Measurements from ENCODE around the gene DHRS13.
"Not testable (repeated sequence)": the region's sequence is repeated elsewhere in the genome, so short reads cannot be mapped to it uniquely, and the experiment has no call there.

The DHRS13 gene

DNA sequence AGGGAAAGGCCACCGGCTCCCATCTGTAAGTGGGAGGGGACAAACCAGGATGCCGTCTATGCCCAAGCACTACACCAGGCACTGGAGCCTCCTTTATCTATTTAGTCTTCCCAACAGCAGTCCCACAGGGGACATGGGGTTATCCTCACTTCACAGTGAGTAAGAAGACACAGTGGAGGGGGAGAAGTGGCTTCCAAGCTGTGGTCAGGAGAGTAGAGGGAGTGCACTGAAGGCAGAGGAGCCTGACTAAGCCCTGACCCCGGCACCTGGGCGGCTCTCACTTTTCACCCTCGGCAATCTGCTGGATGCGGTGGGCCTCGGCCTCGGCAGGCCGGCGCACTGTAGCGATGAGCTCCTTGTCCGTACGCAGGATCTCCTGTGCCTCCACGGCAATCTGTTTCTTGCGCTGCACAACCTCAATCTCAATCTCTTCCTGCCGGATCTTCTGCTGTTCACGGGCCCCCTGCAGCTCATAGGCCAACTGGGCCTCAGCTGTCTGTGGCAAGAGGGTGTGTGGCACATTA is 21.3 kb downstream of the DHRS13 start:
- TF ChIP-seq, protein P1, sequence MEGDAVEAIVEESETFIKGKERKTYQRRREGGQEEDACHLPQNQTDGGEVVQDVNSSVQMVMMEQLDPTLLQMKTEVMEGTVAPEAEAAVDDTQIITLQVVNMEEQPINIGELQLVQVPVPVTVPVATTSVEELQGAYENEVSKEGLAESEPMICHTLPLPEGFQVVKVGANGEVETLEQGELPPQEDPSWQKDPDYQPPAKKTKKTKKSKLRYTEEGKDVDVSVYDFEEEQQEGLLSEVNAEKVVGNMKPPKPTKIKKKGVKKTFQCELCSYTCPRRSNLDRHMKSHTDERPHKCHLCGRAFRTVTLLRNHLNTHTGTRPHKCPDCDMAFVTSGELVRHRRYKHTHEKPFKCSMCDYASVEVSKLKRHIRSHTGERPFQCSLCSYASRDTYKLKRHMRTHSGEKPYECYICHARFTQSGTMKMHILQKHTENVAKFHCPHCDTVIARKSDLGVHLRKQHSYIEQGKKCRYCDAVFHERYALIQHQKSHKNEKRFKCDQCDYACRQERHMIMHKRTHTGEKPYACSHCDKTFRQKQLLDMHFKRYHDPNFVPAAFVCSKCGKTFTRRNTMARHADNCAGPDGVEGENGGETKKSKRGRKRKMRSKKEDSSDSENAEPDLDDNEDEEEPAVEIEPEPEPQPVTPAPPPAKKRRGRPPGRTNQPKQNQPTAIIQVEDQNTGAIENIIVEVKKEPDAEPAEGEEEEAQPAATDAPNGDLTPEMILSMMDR (conservative IDR thresholded peaks at IDR 0.05; ENCODE audit: low read depth, low read length): no peak
- no peak overlapping the region for H3K4me3 ChIP-seq (ENCODE audit: low read length)
- no peak for DNase-seq (ENCODE audit: low read depth)

DNA sequence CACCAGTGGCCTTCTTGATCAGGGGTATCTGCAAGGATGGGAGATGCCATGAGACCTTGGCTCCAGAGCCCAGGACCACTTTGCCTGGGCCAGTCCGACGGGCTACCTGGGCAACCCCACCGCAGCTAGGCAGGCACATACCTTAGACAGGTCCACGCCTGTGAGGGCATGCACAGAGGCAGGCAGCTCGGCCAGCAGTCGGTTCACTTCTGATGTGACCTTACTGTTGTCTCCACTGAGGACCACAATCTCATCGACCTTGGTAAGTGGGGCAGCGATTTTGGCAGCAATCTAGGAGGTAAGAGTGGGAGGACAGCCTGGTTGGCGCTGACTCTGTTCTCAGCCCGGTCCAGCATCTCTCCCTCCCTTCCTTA is 22.3 kb downstream of the DHRS13 start:
- TF ChIP-seq, protein P1 (conservative IDR thresholded peaks at IDR 0.05; ENCODE audit: low read depth, low read length): no peak
- no peak overlapping the region for H3K4me3 ChIP-seq (ENCODE audit: low read length)
- DNase-seq (ENCODE audit: low read depth): no peak

DNA sequence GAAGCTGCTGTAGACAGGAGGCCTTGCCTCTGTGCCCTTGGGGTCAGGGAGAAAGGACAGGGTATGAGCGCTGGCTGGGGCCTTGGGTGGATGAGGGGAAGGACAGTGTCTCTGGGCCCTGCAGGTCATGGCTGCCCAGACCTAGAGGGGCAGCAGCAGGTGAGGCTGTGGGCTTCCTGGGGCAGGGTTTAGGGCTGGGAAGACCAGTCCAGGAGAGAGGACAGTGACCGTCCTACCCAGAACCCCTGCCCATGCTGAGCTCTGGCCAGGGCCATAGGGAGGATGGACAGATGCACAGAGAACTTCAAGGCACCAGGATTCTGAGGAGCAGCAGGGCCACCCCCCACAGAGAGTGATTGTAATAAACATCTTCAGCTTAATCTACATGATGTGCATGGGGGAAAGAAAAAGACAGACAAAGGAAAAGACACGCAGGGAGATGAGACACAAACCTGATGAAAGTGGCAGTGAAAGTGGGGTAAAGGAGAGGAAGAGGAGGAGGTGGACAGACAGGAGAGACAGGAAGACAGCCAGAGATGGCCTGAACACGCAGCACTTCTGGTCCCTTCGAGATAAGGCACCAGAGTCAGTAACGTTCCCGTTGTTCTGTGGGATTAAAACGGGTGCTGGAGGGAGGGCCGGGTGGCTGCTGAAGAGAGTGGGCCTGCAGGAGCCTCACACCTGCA is 22.9 kb downstream of the DHRS13 start:
- TF ChIP-seq, protein P1 (conservative IDR thresholded peaks at IDR 0.05; ENCODE audit: low read depth, low read length): no peak
- no peak for DNase-seq (ENCODE audit: low read depth)
- no peak overlapping the region for H3K4me3 ChIP-seq (ENCODE audit: low read length)

DNA sequence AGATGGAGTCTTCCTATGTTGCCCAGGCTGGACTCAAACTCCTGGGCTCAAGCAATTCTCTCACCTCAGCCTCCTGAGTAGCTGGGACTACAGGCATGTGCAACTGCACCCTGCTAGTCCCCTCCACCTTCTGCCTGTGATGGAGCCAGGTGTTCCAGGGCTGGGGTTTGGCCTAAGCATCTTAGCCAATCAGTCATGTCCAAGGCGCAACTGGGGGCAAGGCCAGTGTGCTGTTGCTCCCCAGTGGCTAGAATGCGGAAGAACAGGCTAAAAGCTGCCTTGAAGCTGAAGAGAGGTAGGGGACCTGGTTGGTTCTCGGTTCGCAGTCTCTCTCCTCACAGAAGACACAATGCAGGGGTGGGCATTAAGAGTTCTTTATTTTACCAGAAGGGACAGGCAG is 23.9 kb downstream of the DHRS13 start:
- TF ChIP-seq, protein P1 (conservative IDR thresholded peaks at IDR 0.05; ENCODE audit: low read depth, low read length): peak; percentile 67
- no peak overlapping the region for H3K4me3 ChIP-seq (ENCODE audit: low read length)
- DNase-seq (ENCODE audit: low read depth): no peak

DNA sequence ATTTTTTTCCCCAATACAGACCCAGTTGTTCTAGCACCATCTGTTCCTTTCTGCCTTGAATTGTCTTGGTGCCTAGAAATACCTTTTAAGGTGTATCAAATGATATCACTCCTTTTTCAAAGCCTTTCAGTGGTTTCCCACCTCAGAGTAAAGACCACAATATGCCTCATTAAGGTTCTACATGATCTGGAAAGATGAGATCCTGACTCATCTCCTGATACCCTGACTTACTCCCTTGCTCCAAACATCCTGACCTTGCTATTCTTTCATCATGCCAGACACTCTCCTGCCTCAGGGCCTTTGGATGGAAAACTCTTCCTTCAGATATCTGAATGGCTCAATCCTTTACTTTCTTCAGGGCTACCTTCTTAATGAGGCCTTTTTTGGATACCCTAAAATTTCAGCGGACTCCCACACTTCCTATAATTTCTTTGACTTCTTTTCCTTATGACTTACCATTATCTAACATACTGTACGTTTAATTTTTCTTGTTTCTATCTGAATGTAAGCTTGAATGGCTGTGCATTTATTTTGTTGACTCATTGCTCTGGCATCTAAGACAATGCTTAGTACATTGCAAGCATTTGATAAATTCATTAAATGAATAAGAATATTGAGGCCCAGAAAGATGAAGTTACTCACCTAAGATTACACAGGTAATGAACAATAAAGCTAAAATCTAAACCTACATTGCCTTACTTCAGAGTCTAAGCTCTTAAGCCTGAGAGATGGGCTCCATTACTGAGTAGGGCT is 24.5 kb downstream of the DHRS13 start:
- TF ChIP-seq, protein P1 (conservative IDR thresholded peaks at IDR 0.05; ENCODE audit: low read depth, low read length): no peak
- no peak for DNase-seq (ENCODE audit: low read depth)
- no peak overlapping the region for H3K4me3 ChIP-seq (ENCODE audit: low read length)

DNA sequence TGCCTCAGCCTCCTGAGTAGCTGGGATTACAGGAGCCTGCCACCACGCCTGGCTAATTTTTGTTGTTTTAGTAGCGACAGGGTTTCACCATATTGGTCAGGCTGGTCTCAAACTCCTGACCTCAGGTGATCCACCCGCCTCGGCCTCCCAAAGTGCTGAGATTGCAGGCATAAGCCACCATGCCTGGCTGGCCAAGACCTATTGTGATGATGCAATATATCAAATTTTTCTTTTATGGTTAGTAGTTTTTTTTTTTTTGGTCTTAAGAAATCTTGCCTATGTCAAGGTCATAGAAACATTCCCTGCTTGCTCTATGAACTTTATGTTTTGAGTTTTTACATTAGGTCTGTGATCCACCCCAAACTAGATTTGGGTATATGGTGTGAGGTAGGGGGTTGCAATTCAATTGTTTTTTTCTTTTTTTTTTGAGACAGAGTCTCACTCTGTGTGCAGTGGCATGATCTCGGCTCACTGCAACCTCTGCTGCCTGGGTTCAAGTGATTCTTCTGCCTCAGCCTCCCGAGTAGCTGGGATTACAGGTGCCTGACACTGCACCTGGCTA is 25.6 kb downstream of the DHRS13 start:
- not testable (repeated sequence) for DNase-seq (ENCODE audit: low read depth); H3K4me3 ChIP-seq (ENCODE audit: low read length)

DNA sequence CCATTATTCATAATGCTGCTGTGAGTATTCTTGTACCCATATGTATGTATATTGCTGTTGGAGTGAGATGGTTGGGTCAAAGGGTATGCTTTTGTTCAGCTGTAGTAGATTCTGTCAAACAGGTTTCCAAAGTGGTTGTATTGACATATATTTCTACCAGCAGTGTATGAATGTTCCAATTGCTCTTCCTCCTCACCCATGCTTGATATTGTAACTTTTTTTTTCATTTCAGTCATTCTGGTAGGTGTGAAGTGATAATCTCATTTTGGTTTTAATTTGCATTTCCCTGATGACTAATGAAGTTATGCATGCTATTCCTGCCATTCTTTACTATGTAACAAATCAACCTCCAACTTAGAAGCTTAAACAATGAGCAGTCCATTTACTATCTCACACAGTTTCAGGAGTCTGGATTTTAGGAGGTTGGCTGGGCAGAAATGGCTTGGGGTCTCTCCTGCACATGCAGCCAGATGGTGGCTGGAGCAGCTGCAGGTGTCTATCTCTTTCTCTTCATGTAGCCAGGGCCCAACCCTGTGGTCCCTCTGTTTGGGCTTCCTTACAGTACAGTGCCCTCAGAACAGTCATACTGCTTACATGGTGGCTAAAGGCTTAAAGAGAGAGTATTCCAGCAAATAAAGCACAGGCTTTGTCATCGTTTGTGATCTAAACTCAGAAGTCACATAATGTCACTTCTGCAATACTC is 26.9 kb downstream of the DHRS13 start:
- no peak overlapping the region for H3K4me3 ChIP-seq (ENCODE audit: low read length)
- no peak for DNase-seq (ENCODE audit: low read depth)
- TF ChIP-seq, protein P1 (conservative IDR thresholded peaks at IDR 0.05; ENCODE audit: low read depth, low read length): no peak

All from retinal pigment epithelial cell (primary cell).